Kidney (tissue), 22 donors: ENCODE data around the gene GUF1. TPM values are rescaled to one million over a fixed set of nuclear protein-coding genes. Genes with fewer than 3 reads are reported as not detected.

ENCODE experiments used
- DNase-seq, 5 donors: peaks; one replicate each; pipeline ENCODE4 v3.0.0-alpha.2; 2013 to 2020
- FAIRE-seq: peaks from 2 replicates; lab custom pipeline; 2012; peaks lifted over from hg19 to GRCh38; lab: Jason Lieb, UNC
- H3K27ac ChIP-seq, 2 donors: one replicate each; pipeline ENCODE4 v1.7.0; 2013; ENCODE audit warnings: low read depth in 2 of 2, low read length in 2 of 2, inconsistent platforms in 1 of 2
- H3K27me3 ChIP-seq: one replicate; pipeline ENCODE4 v1.7.1; 2013; ENCODE audit warnings: low read length, inconsistent platforms; ENCODE audit not compliant: control insufficient read depth, insufficient read depth
- H3K36me3 ChIP-seq, 3 donors: one replicate each; pipeline versions ENCODE4 v1.7.0 to v1.7.1; 2013; ENCODE audit warnings: low read length in 3 of 3, control low read depth in 1 of 3, inconsistent platforms in 1 of 3; ENCODE audit not compliant: insufficient read depth in 3 of 3, control insufficient read depth in 2 of 3
- H3K4me1 ChIP-seq, 3 donors: one replicate each; pipeline versions ENCODE4 v1.7.0 to v1.7.1; 2013; ENCODE audit warnings: low read length in 3 of 3, inconsistent platforms in 1 of 3, low read depth in 1 of 3; ENCODE audit not compliant: control insufficient read depth in 2 of 3, insufficient read depth in 2 of 3
- H3K4me3 ChIP-seq, 3 donors: one replicate each; pipeline versions ENCODE4 v1.7.0 to v1.8.1; 2013; ENCODE audit warnings: low read length in 3 of 3, control low read depth in 1 of 3, inconsistent platforms in 1 of 3
- H3K9ac ChIP-seq, 3 donors: one replicate each; pipeline versions ENCODE4 v1.7.0 to v1.7.1; 2013; ENCODE audit warnings: low read length in 3 of 3, control low read depth in 1 of 3, inconsistent platforms in 1 of 3
- H3K9me3 ChIP-seq, 3 donors: one replicate each; pipeline versions ENCODE4 v1.7.0 to v1.7.1; 2013; ENCODE audit warnings: low read length in 3 of 3, control low read depth in 1 of 3, inconsistent platforms in 1 of 3; ENCODE audit not compliant: control insufficient read depth in 2 of 3, insufficient read depth in 1 of 3
- intact Hi-C: fragments of 100-400 bp; cut with DNase I; formaldehyde crosslinking; loops from one replicate; pipeline ENCODE4 v1.11.1; 2022
- long read RNA-seq, 10 donors: library from polyadenylated mRNA in 1 of 10; unstranded in 1 of 10; transcript quantifications; one replicate each; pipeline ENCODE4 v2.0.0 and lab custom pipeline, GENCODE V29; 2021 to 2026
- polyA plus RNA-seq: library from polyadenylated mRNA; stranded (reverse); fragments of 350-450 nt; fragmentation: Illumina TruSeq; extraction: RNeasy Lipid Tissue Mini Kit (QIAGEN cat#74804); gene quantifications from one replicate; pipeline ENCODE4 v1.2.3, GENCODE V29; 2014; ENCODE audit warnings: low read depth, low replicate concordance; ENCODE audit not compliant: insufficient read depth
- total RNA-seq: library from RNA; stranded (reverse); fragmentation: NEBNext Ultra II Directional; extraction: Animal tissue kit (Norgen Biotek cat#: 25700); gene quantifications from one replicate; pipeline ENCODE4 v1.2.1, GENCODE V29; 2021
- TF ChIP-seq, protein P1 (sequence below): IDR thresholded peaks from 3 replicates; pipeline ENCODE4 v1.5.1; 2012; ENCODE audit warnings: mild to moderate bottlenecking, moderate library complexity, borderline replicate concordance; ENCODE audit not compliant: insufficient read depth; ENCODE audit errors: extremely low read depth
- donor health status: control.
- donor health status: control.
- donor health status: control.
- donor health status: control.
- donor health status: control.
- donor health status: DM: yes; HTN: yes; CAD: no.
- donor health status: Normal renal cell carcinoma (clear cell type).

Gene GUF1, protein sequence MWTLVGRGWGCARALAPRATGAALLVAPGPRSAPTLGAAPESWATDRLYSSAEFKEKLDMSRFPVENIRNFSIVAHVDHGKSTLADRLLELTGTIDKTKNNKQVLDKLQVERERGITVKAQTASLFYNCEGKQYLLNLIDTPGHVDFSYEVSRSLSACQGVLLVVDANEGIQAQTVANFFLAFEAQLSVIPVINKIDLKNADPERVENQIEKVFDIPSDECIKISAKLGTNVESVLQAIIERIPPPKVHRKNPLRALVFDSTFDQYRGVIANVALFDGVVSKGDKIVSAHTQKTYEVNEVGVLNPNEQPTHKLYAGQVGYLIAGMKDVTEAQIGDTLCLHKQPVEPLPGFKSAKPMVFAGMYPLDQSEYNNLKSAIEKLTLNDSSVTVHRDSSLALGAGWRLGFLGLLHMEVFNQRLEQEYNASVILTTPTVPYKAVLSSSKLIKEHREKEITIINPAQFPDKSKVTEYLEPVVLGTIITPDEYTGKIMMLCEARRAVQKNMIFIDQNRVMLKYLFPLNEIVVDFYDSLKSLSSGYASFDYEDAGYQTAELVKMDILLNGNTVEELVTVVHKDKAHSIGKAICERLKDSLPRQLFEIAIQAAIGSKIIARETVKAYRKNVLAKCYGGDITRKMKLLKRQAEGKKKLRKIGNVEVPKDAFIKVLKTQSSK
- total RNA-seq (21.2 TPM), polyA plus RNA-seq (17.8 TPM)
- long read RNA-seq, donor 1, full-length matches to known transcripts, result 1 of 1 reads
- long read RNA-seq, donor 1, partial matches to known transcripts, result 0 of 1 reads
- long read RNA-seq, donor 1, other reads (novel, unspliced or antisense), result 0 of 1 reads
- long read RNA-seq, donor 2, partial matches to known transcripts, result 0 of 7 reads
- long read RNA-seq, donor 2, other reads (novel, unspliced or antisense), result 7 of 7 reads
- long read RNA-seq, donor 3, full-length matches to known transcripts, result 3 of 14 reads
- long read RNA-seq, donor 3, partial matches to known transcripts, result 11 of 14 reads
- long read RNA-seq, donor 3, other reads (novel, unspliced or antisense), result 0 of 14 reads
- long read RNA-seq, donor 4, full-length matches to known transcripts, result 2 of 8 reads
- long read RNA-seq, donor 4, partial matches to known transcripts, result 6 of 8 reads
- long read RNA-seq, donor 4, other reads (novel, unspliced or antisense), result 0 of 8 reads
- long read RNA-seq, donor 5, result 0 reads
- long read RNA-seq, donor 6, partial matches to known transcripts, result 0 of 1 reads
- long read RNA-seq, donor 6, other reads (novel, unspliced or antisense), result 0 of 1 reads
- long read RNA-seq, donor 7, full-length matches to known transcripts, result 2 of 11 reads
- long read RNA-seq, donor 7, partial matches to known transcripts, result 3 of 11 reads
- long read RNA-seq, donor 7, other reads (novel, unspliced or antisense), result 6 of 11 reads
- long read RNA-seq, donor 8, partial matches to known transcripts, result 0 of 6 reads
- long read RNA-seq, donor 8, other reads (novel, unspliced or antisense), result 6 of 6 reads
- long read RNA-seq, donor 9, full-length matches to known transcripts, result 1 of 1 reads
- long read RNA-seq, donor 9, partial matches to known transcripts, result 0 of 1 reads
- long read RNA-seq, donor 9, other reads (novel, unspliced or antisense), result 0 of 1 reads
- long read RNA-seq, donor 10, full-length matches to known transcripts, result 1 of 1 reads
- long read RNA-seq, donor 10, partial matches to known transcripts, result 0 of 1 reads
- long read RNA-seq, donor 10, other reads (novel, unspliced or antisense), result 0 of 1 reads

DNA sequence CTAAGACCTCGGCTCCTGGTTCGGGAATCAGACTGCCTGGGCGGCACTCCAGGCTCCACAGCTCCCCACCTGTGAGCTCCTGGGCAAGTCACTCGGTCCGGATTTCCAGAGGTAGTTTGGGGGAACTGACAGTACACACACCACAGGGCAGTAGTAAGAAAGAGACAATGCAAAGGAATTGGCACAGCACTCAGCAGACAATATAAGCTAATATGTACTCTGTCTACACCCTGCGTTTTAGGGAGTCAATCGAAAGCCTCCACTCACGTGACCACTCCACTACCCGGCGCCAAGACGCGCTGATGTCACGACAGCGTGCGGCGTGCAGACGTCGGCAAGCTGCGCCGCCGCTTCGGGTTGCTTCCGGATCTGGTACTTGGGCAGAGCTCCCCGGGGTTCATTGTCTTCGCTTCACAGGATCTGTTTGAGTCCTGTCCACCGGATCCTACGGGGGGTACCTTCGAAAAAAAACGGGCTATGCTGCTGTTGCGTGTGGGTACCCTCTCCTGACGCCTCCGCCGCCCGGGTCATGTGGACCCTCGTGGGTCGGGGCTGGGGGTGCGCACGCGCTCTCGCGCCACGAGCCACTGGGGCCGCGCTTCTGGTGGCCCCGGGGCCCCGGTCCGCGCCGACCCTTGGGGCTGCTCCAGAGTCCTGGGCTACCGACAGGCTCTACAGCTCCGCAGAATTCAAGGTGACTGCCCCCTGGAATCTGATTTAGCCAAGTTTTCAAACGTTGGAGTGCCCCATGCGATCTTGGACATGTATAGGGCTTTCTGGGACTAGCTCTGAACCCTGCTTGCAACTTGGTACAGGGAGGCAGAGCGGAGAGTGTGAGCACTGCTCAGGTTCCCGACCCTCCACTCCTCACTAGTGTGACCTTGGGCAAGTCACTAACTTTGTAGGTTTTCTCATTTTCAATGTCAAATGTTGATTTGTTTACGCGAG is at the start of gene GUF1:
Gene GUF1, plus strand, starts transcription at position 327 of the 948 bp plus-strand sequence. Its CDS starts 203 bp downstream, at position 530.
- intact Hi-C loops, result no loop called here
- peak within 1 kb of the TSS; percentile 82 to 99 (median 97) for H3K4me3 ChIP-seq
- H3K9me3 ChIP-seq, result no peaks in the 10 kb centered on the region
- H3K9ac ChIP-seq, result peak within 1 kb of the TSS; percentile 84 to 98 (median 97)
- TF ChIP-seq, protein P1, sequence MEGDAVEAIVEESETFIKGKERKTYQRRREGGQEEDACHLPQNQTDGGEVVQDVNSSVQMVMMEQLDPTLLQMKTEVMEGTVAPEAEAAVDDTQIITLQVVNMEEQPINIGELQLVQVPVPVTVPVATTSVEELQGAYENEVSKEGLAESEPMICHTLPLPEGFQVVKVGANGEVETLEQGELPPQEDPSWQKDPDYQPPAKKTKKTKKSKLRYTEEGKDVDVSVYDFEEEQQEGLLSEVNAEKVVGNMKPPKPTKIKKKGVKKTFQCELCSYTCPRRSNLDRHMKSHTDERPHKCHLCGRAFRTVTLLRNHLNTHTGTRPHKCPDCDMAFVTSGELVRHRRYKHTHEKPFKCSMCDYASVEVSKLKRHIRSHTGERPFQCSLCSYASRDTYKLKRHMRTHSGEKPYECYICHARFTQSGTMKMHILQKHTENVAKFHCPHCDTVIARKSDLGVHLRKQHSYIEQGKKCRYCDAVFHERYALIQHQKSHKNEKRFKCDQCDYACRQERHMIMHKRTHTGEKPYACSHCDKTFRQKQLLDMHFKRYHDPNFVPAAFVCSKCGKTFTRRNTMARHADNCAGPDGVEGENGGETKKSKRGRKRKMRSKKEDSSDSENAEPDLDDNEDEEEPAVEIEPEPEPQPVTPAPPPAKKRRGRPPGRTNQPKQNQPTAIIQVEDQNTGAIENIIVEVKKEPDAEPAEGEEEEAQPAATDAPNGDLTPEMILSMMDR, result no peak
- DNase-seq, result peak; percentile 91 to 97 (median 96)
- no peaks in the 10 kb centered on the region for H3K27me3 ChIP-seq
- FAIRE-seq, result no peak
- H3K36me3 ChIP-seq, result peaks cover 0 to 6% (median 0%) of the 10 kb centered on the region in 3 donors
- peaks cover 0 to 4% (median 4%) of the 10 kb centered on the region in 3 donors for H3K4me1 ChIP-seq
- H3K27ac ChIP-seq, result peak within 1 kb of the TSS; percentile 75 to 92

DNA sequence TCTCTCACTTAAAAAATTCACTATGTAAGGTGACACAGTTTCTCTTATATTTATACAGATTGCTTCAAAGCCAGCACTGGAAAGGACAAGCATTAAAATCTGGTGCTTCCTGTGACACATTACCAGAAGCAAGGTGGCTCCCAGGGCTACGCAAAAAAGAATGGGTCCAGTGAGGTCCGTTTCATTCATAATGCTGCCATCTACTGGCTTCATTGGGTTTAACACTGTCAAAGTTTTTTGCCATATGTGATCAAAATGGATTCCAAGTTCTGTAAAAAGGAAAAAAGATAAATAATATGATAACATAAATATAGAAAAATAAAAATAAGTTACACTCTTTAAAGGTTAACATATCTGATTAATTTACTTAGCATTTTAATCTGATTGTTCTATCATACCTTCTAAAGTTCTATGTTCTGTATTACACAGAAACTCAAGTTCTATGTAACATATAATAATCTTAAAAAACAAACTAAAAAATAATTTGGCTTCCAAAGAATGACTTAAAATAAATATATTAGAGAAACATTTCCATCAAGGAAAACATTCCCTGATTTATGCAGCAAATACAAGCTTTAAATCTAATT is 48.8 kb upstream of the GUF1 start:
- no peak overlapping the region for H3K4me3 ChIP-seq
- no peaks in the 10 kb centered on the region for H3K27me3 ChIP-seq
- intact Hi-C loops, result no loop called here
- H3K9me3 ChIP-seq, result no peaks in the 10 kb centered on the region
- H3K9ac ChIP-seq, result no peak overlapping the region
- DNase-seq (peak in 4 of 5 donors; percentile 35 to 72 (median 50)), FAIRE-seq (peak; percentile 96)
- no peak overlapping the region for H3K27ac ChIP-seq
- TF ChIP-seq, protein P1, result peak; percentile 37
- no peaks in the 10 kb centered on the region for H3K36me3 ChIP-seq
- no peaks in the 10 kb centered on the region for H3K4me1 ChIP-seq
